LNCAP (cell line): ENCODE data around the gene MRLN.

Source experiments
- TF ChIP-seq, protein P1 (sequence below): fragments of 450-650 bp; IDR thresholded peaks from 2 replicates; pipeline ENCODE4 v1.5.1; 2017; ENCODE audit warnings: mild to moderate bottlenecking

Gene MRLN

GRCh38 chr10:59753267-59753666, at the start of gene MRLN:
Gene MRLN (minus strand): TSS chr10:59753455.
- TF ChIP-seq, protein P1, sequence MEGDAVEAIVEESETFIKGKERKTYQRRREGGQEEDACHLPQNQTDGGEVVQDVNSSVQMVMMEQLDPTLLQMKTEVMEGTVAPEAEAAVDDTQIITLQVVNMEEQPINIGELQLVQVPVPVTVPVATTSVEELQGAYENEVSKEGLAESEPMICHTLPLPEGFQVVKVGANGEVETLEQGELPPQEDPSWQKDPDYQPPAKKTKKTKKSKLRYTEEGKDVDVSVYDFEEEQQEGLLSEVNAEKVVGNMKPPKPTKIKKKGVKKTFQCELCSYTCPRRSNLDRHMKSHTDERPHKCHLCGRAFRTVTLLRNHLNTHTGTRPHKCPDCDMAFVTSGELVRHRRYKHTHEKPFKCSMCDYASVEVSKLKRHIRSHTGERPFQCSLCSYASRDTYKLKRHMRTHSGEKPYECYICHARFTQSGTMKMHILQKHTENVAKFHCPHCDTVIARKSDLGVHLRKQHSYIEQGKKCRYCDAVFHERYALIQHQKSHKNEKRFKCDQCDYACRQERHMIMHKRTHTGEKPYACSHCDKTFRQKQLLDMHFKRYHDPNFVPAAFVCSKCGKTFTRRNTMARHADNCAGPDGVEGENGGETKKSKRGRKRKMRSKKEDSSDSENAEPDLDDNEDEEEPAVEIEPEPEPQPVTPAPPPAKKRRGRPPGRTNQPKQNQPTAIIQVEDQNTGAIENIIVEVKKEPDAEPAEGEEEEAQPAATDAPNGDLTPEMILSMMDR, result no peak

DNA sequence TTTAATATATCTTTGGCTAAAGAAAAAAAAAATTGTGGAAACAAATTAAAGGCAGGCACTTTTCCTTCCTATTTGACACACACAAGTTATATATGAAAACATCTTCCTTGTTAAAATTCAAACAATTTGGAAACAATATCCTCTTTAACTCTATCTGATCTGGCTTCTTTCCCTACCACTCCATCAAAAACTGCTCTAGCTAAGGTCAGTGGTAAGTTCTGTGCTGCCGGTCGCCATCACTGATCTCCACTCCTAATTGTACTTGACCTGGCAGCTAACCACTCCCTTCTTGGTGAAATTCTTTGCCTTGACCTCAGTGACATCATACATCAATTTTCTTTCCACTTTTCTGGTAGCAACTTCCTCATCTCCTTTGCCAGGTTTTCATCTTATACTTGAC, 47.9 kb upstream of the MRLN start:
- TF ChIP-seq, protein P1, result no peak

DNA sequence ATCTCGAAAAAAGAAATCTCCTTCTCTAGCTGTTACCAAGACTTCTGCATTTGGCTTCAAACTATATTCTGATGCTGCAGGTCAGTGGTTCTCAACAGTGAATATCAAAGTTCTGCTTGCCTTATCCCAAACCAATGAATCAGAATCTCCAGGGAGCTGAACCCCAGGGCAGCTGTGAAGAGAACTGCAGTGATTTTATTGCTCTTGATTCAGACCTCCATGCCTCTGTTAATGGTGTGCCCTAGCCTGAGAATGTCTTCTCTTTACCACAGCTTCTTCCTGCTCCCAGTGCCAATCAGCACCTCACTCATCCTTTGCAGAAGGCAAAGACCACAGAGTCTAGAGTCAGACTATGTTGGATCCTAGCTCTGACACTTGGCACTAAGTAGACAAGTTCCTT, 46.2 kb upstream of the MRLN start:
- TF ChIP-seq, protein P1, result no peak

- TF ChIP-seq, protein P1, result no peak
These were observed 40.7 kb upstream of the MRLN start for GRCh38 chr10:59793919-59794318.

DNA sequence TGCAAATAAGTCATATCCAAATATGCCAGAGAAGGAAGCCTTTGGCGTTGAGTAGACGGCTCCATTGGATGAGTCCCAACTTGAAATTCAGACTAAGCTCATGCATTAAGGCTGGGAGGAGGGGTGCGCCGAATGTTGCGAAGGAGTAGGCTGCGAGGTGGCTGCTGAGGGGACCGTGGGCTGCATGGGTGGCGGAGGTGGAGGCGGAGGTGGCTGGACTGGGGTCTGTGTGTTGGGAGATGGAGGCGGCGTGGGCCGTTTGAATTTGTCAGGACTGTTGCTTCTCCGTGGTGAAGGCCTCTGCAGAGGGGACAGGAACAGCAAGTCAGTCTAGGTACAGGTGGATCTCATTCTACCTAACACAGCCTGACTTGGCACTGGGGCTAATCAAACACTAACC, 39.6 kb upstream of the MRLN start:
- TF ChIP-seq, protein P1, result no peak

GRCh38 chr10:59791601-59792000, 38.3 kb upstream of the MRLN start:
- TF ChIP-seq, protein P1, result no peak

DNA sequence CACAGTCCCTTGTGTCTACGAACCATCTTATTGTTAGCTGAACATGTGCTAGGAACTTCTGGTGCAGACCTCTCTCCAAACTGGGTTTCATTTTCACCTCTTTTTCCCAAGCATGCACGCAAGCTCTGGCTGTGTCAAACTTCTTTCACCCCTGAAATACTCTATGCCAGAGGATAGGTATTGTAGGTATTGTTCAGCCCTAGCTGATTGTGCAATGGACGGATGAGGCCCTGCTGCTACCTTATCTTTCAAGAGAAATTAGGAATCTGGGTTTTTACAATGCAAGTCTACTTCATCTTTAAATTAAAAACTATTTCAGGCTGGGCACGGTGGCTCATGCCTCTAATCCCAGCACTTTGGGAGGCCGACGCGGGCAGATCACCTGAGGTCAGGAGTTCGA, 28.3 kb upstream of the MRLN start:
- TF ChIP-seq, protein P1, result no peak
